ENCODE data around the gene TNIP2. TPM values are rescaled to one million over a fixed set of nuclear protein-coding genes. Genes with fewer than 3 reads are reported as not detected.

TNIP2 gene
- total and polyA plus RNA-seq, 2 experiments from 2014 or later: 40.6 to 55.2 TPM

- H3K36me3 ChIP-seq (ENCODE audit: low read depth): no peaks in the 10 kb centered on the region
- peaks cover 44% of the 10 kb centered on the region for H3K4me1 ChIP-seq (ENCODE audit: insufficient read depth)
- H2AFZ ChIP-seq: no peak overlapping the region
- WGBS, 2 experiments (ENCODE audit: low coverage in 1 of 2, low lambda C conversion rate in 2 of 2, missing lambda C conversion rate in 2 of 2): 59 to 65% methylated on average over 11 to 12 of the region's 13 CpGs
- peak overlapping the region; percentile 73 for H3K27ac ChIP-seq
- H3K9me3 ChIP-seq (ENCODE audit: low read depth): no peaks in the 10 kb centered on the region
- H3K4me3 ChIP-seq: no peak overlapping the region; the same call in 1 of the 2 replicates
- H3F3A ChIP-seq (ENCODE audit: insufficient read depth): 0 out of 2 replicates have a peak, but pooled peaks cover 3% of the 10 kb centered on the region
- H3K9ac ChIP-seq: peak overlapping the region; percentile 64
- no peaks in the 10 kb centered on the region for H3K9me2 ChIP-seq (ENCODE audit: insufficient read depth)
- no peak for DNase-seq
- peak overlapping the region; percentile 50 for H3K4me2 ChIP-seq (ENCODE audit: unreplicated experiment)
- H3K27me3 ChIP-seq (replicated peaks; ENCODE audit: insufficient read depth): no peaks in the 10 kb centered on the region
- in situ Hi-C loops (cut with MboI): no loop called here
- H4K20me1 ChIP-seq (ENCODE audit: insufficient read depth): no peaks in the 10 kb centered on the region
- peaks cover 70% of the 10 kb centered on the region for H3K79me2 ChIP-seq (ENCODE audit: insufficient read depth)
- TF ChIP-seq EZH2phosphoT487 (IDR thresholded peaks at IDR 0.05; ENCODE audit: insufficient read depth, low read depth): no peak
- TF ChIP-seq EZH2 (IDR thresholded peaks at IDR 0.05; ENCODE audit: insufficient read depth, poor library complexity, severe bottlenecking): no peak
These were observed 40.9 kb upstream of the TNIP2 start for GRCh38 chr4:2796849-2797544.

- Histone ChIP-seq H2AFZ (no peak overlapping the region), H3K79me2 (ENCODE audit: insufficient read depth) (peaks cover 62% of the 10 kb centered on the region), H3K9me2 (ENCODE audit: insufficient read depth) (no peaks in the 10 kb centered on the region), H3K36me3 (ENCODE audit: low read depth) (no peaks in the 10 kb centered on the region), H3K27me3 (replicated peaks; ENCODE audit: insufficient read depth) (no peaks in the 10 kb centered on the region), H3K27ac (peak overlapping the region; percentile 73), H3K4me3 (no peak overlapping the region; the same call in 1 of the 2 replicates), H4K20me1 (ENCODE audit: insufficient read depth) (no peaks in the 10 kb centered on the region), H3K9ac (peak overlapping the region; percentile 64), H3K9me3 (ENCODE audit: low read depth) (no peaks in the 10 kb centered on the region), H3F3A (ENCODE audit: insufficient read depth) (0 out of 2 replicates have a peak, but pooled peaks cover 3% of the 10 kb centered on the region), H3K4me2 (ENCODE audit: unreplicated experiment) (peak overlapping the region; percentile 50), H3K4me1 (ENCODE audit: insufficient read depth) (peaks cover 38% of the 10 kb centered on the region)
- 59 to 64% methylated on average over 26 to 27 of the region's 27 CpGs for WGBS, 2 experiments (ENCODE audit: low coverage in 1 of 2, low lambda C conversion rate in 2 of 2, missing lambda C conversion rate in 2 of 2)
- TF ChIP-seq EZH2 (IDR thresholded peaks at IDR 0.05; ENCODE audit: insufficient read depth, poor library complexity, severe bottlenecking) (no peak), EZH2phosphoT487 (IDR thresholded peaks at IDR 0.05; ENCODE audit: insufficient read depth, low read depth) (no peak)
- DNase-seq: peak; percentile 81
- in situ Hi-C loops (cut with MboI): no loop called here
These were observed 40.0 kb upstream of the TNIP2 start for GRCh38 chr4:2795893-2796848.

GRCh38 chr4:2795300-2795892 lies 39.3 kb upstream of the TNIP2 start:
- Histone ChIP-seq H3K27ac (peak overlapping the region; percentile 87), H3F3A (ENCODE audit: insufficient read depth) (0 out of 2 replicates have a peak, but pooled peaks cover 3% of the 10 kb centered on the region), H3K9ac (peak overlapping the region; percentile 80), H2AFZ (no peak overlapping the region), H3K4me2 (ENCODE audit: unreplicated experiment) (peak overlapping the region; percentile 89), H4K20me1 (ENCODE audit: insufficient read depth) (no peaks in the 10 kb centered on the region), H3K4me3 (peak overlapping the region; percentile 76), H3K4me1 (ENCODE audit: insufficient read depth) (peaks cover 30% of the 10 kb centered on the region), H3K36me3 (ENCODE audit: low read depth) (no peaks in the 10 kb centered on the region), H3K27me3 (replicated peaks; ENCODE audit: insufficient read depth) (no peaks in the 10 kb centered on the region), H3K9me3 (ENCODE audit: low read depth) (no peaks in the 10 kb centered on the region), H3K79me2 (ENCODE audit: insufficient read depth) (peaks cover 54% of the 10 kb centered on the region), H3K9me2 (ENCODE audit: insufficient read depth) (no peaks in the 10 kb centered on the region)
- 73 to 87% methylated on average over 10 to 17 of the region's 17 CpGs for WGBS, 2 experiments (ENCODE audit: low coverage in 1 of 2, low lambda C conversion rate in 2 of 2, missing lambda C conversion rate in 2 of 2)
- no peak for DNase-seq
- TF ChIP-seq EZH2 (IDR thresholded peaks at IDR 0.05; ENCODE audit: insufficient read depth, poor library complexity, severe bottlenecking) (no peak), EZH2phosphoT487 (IDR thresholded peaks at IDR 0.05; ENCODE audit: insufficient read depth, low read depth) (no peak)
- in situ Hi-C loops (cut with MboI): no loop called here
